ENCODE results near the gene C15orf39. TPM values are rescaled to one million over a fixed set of nuclear protein-coding genes. Genes with fewer than 3 reads are reported as not detected.

C15orf39 gene
- polyA plus RNA-seq, 1 donor from 2014 or later: not detected

DNA sequence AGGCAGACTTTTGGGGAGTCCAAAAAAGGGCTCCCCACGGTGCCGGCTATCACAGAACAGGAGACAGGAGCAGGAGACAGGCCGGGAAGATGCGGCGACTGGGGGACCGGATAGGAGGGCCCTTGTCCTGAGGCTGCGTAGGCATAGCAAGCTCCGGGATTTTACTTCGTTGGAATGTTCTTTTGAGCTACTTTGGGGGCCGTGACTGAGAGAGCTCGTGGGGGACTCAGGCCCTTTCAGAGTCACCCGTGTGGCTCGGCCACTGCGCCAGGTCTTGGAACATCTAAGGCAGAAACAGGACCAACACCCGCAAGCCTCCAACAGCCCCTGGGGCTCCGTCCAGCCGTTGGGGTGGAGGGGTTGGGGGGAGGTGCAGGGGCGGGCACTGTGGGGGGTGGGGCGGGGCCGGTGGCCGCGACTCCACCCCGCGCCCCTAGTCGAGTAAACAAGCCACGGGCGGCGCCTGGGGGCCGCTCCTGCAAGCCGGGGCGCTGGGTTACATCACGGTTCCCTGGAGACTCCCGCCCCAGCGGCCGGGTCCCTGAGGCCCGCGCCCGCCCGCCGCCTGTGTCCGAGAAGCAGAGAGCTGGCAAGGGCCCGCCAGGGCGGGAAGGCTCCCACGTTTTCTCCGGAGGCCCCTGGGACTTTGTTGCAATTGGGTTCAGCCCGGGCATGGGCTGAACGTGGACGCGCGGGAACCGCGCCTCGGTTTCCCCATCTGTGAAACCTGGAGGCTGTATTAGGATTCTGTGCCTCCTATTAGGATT lies 23.3 kb upstream of the C15orf39 start:
- Histone ChIP-seq H3K4me2 (ENCODE audit: low read length) (no peak overlapping the region), H2AFZ (ENCODE audit: low read depth, low read length) (no peak overlapping the region), H4K20me1 (ENCODE audit: insufficient read depth) (no peaks in the 10 kb centered on the region), H3K27me3 (ENCODE audit: insufficient read depth, low read depth, low read length) (no peaks in the 10 kb centered on the region), H3K36me3 (ENCODE audit: insufficient read depth, low read length) (no peaks in the 10 kb centered on the region), H3K4me3 (ENCODE audit: low read length) (no peak overlapping the region), H3K9me2 (ENCODE audit: insufficient read depth, low read length) (no peaks in the 10 kb centered on the region), H3K9me3 (ENCODE audit: low read length) (no peaks in the 10 kb centered on the region), H3K27ac (ENCODE audit: low read length) (no peak overlapping the region), H3K9ac (ENCODE audit: low read length) (no peak overlapping the region), H3K79me2 (replicated peaks; ENCODE audit: insufficient read depth, low read length) (no peaks in the 10 kb centered on the region), H3F3A (ENCODE audit: insufficient read depth, low read length, poor library complexity, severe bottlenecking) (no peaks in the 10 kb centered on the region)
- no peak for TF ChIP-seq CTCF (IDR thresholded peaks at IDR 0.05; ENCODE audit: poor library complexity, severe bottlenecking)
- TF ChIP-seq SMC3 (conservative IDR thresholded peaks at IDR 0.05; ENCODE audit: poor library complexity): no peak
- TF ChIP-seq TAF1 (IDR thresholded peaks at IDR 0.05; ENCODE audit: low read depth): no peak
- no peak for TF ChIP-seq POLR2AphosphoS5 (IDR thresholded peaks at IDR 0.05)
- TF ChIP-seq EZH2 (IDR thresholded peaks at IDR 0.05; ENCODE audit: borderline replicate concordance, insufficient read depth, low read length, poor library complexity, severe bottlenecking): no peak
- TF ChIP-seq MXI1 (conservative IDR thresholded peaks at IDR 0.05; ENCODE audit: poor library complexity, severe bottlenecking): no peak
- no peak for TF ChIP-seq EP300 (conservative IDR thresholded peaks at IDR 0.05; ENCODE audit: poor library complexity, severe bottlenecking)
- TF ChIP-seq RAD21 (conservative IDR thresholded peaks at IDR 0.05): no peak
- TF ChIP-seq REST (IDR thresholded peaks at IDR 0.05; ENCODE audit: borderline replicate concordance): no peak

- Histone ChIP-seq H3K36me3 (ENCODE audit: insufficient read depth, low read length) (no peaks in the 10 kb centered on the region), H2AFZ (ENCODE audit: low read depth, low read length) (no peak overlapping the region), H3K4me2 (ENCODE audit: low read length) (no peak overlapping the region), H3K9me2 (ENCODE audit: insufficient read depth, low read length) (no peaks in the 10 kb centered on the region), H3K9me3 (ENCODE audit: low read length) (no peaks in the 10 kb centered on the region), H4K20me1 (ENCODE audit: insufficient read depth) (no peaks in the 10 kb centered on the region), H3K9ac (ENCODE audit: low read length) (no peak overlapping the region), H3K27ac (ENCODE audit: low read length) (no peak overlapping the region), H3K79me2 (replicated peaks; ENCODE audit: insufficient read depth, low read length) (no peaks in the 10 kb centered on the region), H3F3A (ENCODE audit: insufficient read depth, low read length, poor library complexity, severe bottlenecking) (no peaks in the 10 kb centered on the region), H3K27me3 (ENCODE audit: insufficient read depth, low read depth, low read length) (no peaks in the 10 kb centered on the region), H3K4me3 (ENCODE audit: low read length) (no peak overlapping the region)
- TF ChIP-seq TAF1 (IDR thresholded peaks at IDR 0.05; ENCODE audit: low read depth) (no peak), EP300 (conservative IDR thresholded peaks at IDR 0.05; ENCODE audit: poor library complexity, severe bottlenecking) (no peak), EZH2 (IDR thresholded peaks at IDR 0.05; ENCODE audit: borderline replicate concordance, insufficient read depth, low read length, poor library complexity, severe bottlenecking) (no peak), REST (IDR thresholded peaks at IDR 0.05; ENCODE audit: borderline replicate concordance) (no peak), CTCF (IDR thresholded peaks at IDR 0.05; ENCODE audit: poor library complexity, severe bottlenecking) (no peak), POLR2AphosphoS5 (IDR thresholded peaks at IDR 0.05) (no peak), SMC3 (conservative IDR thresholded peaks at IDR 0.05; ENCODE audit: poor library complexity) (no peak), RAD21 (conservative IDR thresholded peaks at IDR 0.05) (no peak), MXI1 (conservative IDR thresholded peaks at IDR 0.05; ENCODE audit: poor library complexity, severe bottlenecking) (no peak)
Observed at GRCh38 chr15:75178938-75179745, 22.5 kb upstream of the C15orf39 start.

All from neural cell (in vitro differentiated cells).